Stomach (tissue), 4 donors: ENCODE results near the gene RNF5.

Experiments used
- POLR2A ChIP-seq, 4 donors: fragments of 450-650 bp; IDR thresholded peaks; one replicate each; pipeline ENCODE4 v1.6.1; 2016; ENCODE audit warnings: antibody characterized with exemption in 4 of 4, control low read depth in 2 of 4, mild to moderate bottlenecking in 1 of 4, moderate library complexity in 1 of 4
- POLR2AphosphoS5 ChIP-seq, 3 donors: sonication (generic); formaldehyde crosslinking; IDR thresholded peaks; one replicate each; pipeline ENCODE4 v1.6.1; 2016; ENCODE audit warnings: antibody characterized with exemption in 3 of 3
- TF ChIP-seq, protein P1 (sequence below), 7 experiments: fragments of 450-650 bp in 4 of 7; fragments of 200-600 bp in 3 of 7; sonication (generic) in 3 of 7; IDR thresholded peaks; one replicate each; pipeline ENCODE4 v1.5.1; 2016 to 2019; ENCODE audit warnings: antibody characterized with exemption in 7 of 7, control low read depth in 2 of 7, mild to moderate bottlenecking in 1 of 7

- TF ChIP-seq POLR2AphosphoS5 (IDR thresholded peaks at IDR 0.05) (no peak), POLR2A (IDR thresholded peaks at IDR 0.05) (no peak)
- TF ChIP-seq, protein P1, sequence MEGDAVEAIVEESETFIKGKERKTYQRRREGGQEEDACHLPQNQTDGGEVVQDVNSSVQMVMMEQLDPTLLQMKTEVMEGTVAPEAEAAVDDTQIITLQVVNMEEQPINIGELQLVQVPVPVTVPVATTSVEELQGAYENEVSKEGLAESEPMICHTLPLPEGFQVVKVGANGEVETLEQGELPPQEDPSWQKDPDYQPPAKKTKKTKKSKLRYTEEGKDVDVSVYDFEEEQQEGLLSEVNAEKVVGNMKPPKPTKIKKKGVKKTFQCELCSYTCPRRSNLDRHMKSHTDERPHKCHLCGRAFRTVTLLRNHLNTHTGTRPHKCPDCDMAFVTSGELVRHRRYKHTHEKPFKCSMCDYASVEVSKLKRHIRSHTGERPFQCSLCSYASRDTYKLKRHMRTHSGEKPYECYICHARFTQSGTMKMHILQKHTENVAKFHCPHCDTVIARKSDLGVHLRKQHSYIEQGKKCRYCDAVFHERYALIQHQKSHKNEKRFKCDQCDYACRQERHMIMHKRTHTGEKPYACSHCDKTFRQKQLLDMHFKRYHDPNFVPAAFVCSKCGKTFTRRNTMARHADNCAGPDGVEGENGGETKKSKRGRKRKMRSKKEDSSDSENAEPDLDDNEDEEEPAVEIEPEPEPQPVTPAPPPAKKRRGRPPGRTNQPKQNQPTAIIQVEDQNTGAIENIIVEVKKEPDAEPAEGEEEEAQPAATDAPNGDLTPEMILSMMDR (IDR thresholded peaks at IDR 0.05), result no peak
These were observed 30.8 kb downstream of the RNF5 start for GRCh38 chr6:32208996-32209395.
